Astrocyte of the cerebellum (primary cell): ENCODE measurements around the gene MAPKAPK2.

ENCODE experiments used
- DNase-seq: peaks from one replicate; pipeline ENCODE4 v3.0.0-alpha.2; 2011; ENCODE audit warnings: low read depth
- H3K4me3 ChIP-seq: 2 replicates; pipeline ENCODE4 v1.5.1; 2011; ENCODE audit warnings: mild to moderate bottlenecking, low read depth, low read length, moderate library complexity
- CTCF ChIP-seq: IDR thresholded peaks from 2 replicates; pipeline ENCODE4 v1.5.1; 2012; ENCODE audit warnings: low read length, low read depth, moderate library complexity, mild to moderate bottlenecking; ENCODE audit errors: missing control alignments
- in situ Hi-C: cut with HindIII; loops from 2 replicates; pipeline ENCODE4 v1.10.0; 2017; ENCODE audit warnings: low sequenced_read_pairs

Gene MAPKAPK2

DNA sequence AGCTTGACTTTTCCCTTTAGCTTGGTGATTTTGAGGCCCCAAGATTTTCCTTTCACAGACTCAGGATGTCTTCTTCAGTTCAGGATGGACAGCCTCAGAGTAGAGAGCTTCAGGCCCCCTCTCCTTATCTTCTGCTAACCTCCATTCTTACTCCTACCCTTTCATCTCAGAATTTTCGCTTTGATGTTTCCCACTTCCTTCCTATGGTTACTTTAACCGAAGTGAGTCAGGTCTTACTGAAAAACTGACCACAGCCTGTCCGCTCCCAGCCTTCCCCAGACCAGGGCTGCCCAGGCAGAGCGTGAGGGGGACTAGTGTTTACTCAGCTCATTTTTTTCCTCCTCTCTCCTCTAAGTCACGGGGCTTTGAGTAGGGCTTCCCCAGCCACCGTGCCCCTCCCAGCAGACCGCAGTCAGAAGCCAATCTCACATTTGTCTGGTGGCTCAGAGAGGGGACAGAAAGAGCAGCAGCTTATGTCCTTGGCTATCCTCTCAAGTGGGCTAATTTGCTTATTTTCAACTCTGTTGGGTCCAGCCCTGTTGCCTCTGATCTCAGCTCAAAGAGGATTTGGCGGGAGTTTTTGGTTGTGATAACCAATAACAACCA is 81.6 kb downstream of the MAPKAPK2 start:
- TF ChIP-seq CTCF = no peak
- in situ Hi-C loops = no loop called here
- no peak overlapping the region for H3K4me3 ChIP-seq
- peak; percentile 80 for DNase-seq

DNA sequence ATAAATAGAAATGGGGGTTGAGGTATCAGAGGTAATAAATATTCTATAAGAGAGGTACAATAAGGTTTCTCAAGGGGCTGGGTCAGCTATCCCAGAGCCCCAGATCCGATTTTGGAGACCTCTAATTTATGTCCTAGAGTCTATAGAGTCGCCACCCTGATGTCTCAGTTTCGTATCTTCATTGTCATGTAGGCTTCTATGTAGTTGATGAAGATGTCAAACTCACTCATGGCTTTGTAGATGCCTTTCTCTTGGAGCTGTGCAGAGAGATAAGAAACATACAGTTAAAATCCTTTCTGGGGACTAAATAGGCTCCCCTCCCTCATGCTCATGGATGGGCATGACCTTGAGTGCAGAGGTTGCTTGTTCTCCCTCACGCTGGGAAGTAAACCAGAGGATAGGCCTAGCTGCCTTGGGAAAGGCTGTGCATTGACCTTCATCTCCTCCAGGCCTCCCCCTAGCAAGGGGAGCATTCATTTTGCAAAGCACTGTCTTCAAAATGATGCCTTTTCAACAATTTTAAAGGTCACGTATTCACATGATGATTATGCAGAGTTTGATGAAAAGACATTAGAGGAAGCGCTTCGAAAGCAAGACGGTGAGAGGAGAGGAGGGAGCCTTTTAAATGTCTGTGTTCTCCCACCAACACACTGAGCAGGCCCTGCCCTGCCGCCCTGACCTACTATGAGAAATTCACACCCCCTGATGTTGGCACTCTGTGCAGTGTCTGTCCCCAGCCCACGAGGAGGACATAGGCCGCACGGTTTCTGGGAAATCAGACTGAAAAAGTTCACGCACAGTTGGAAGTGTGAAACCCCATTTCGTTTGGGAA is 84.0 kb downstream of the MAPKAPK2 start:
- TF ChIP-seq CTCF = no peak
- in situ Hi-C loops = no loop called here
- no peak overlapping the region for H3K4me3 ChIP-seq
- DNase-seq = no peak

GRCh38 chr1:206769304-206769731 is 84.6 kb downstream of the MAPKAPK2 start:
- no peak for TF ChIP-seq CTCF
- in situ Hi-C loops = no loop called here
- no peak overlapping the region for H3K4me3 ChIP-seq
- DNase-seq = no peak

GRCh38 chr1:206770531-206771337 is 86.0 kb downstream of the MAPKAPK2 start, which contains the start of gene IL19:
TSS of gene IL19 (plus strand) at chr1:206770773. CDS start at chr1:206836663, 65,890 bp downstream.
- in situ Hi-C loops = no loop called here
- peak; percentile 31 for DNase-seq
- TF ChIP-seq CTCF = no peak
- no peak within 1 kb of the TSS for H3K4me3 ChIP-seq

DNA sequence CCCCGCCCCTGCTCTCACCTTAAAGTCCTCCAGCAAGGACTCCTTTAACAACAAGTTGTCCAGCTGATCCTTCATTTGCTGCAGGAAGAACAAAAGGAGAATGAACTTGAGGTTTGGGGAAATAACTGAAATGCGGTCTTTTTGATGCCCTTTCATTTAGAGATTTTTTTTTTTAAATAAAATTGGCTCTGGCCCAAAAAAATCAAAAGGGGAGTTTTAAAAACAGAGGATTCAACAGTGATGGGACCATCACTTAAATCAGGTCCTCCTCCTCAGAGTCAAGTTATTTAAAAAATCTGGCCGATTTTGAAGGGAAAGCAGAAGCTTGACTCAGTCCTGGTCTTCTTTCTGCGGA is 86.6 kb downstream of the MAPKAPK2 start:
- in situ Hi-C loops = no loop called here
- H3K4me3 ChIP-seq = no peak overlapping the region
- no peak for DNase-seq
- TF ChIP-seq CTCF = no peak

DNA sequence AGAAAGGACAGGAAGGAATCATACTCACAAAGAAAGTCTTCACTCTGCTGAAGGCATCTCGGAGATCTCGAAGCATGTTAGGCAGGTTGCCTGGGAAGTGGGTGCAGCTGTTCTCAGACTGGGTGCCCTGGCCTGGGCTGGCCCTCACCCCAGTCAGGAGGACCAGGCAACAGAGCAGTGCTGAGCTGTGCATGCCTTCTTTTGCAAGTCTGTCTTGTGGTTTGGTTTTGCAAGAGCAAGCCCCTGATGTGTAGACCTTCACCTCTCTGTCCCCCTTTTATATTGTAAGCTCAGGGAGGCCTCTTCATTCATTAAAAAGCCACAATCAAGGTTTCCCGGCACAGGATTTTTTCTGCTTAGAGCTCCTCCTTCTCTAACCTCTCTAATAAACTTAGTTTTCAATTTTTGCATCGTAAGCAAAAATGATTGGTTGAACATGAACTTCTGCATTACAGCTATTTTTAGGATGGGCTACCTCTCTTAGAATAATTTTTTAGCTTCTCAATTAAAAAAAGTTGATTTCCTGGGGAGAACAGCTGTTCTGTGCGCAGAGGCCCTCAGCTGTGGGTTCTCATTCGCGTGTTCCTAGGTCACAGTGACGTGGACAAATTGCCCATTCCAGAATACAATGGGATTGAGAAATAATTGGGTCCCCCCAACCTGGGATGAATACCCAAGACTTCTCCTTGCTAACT is 87.7 kb downstream of the MAPKAPK2 start, which contains the start of gene IL10:
Gene IL10 (minus strand): TSS at position 252 of the 695 bp plus-strand sequence. CDS start 59 bp downstream, at position 193.
- H3K4me3 ChIP-seq = no peak within 1 kb of the TSS
- in situ Hi-C loops = no loop called here
- no peak for DNase-seq
- TF ChIP-seq CTCF = no peak
